HCT116 (cell line): ENCODE data around the gene MPP4. TPM values are rescaled to one million over a fixed set of nuclear protein-coding genes. Genes with fewer than 3 reads are reported as not detected.

ENCODE experiments used
- ATAC-seq: fragments of 200-7000 bp; cut with Tn5 transposase; 2 replicates; pipeline ENCODE4 v1.9.1; 2020; ENCODE audit warnings: mild to moderate bottlenecking, moderate library complexity
- BruUV-seq: library from RNA; stranded (reverse); fragments of 400-500 nt; replicated peaks from 2 replicates; lab custom pipeline; 2021; lab: Mats Ljungman, UMichigan
- CTCF ChIA-PET: fragments of 300-600 bp; sonication (Branson Sonifier 250); formaldehyde crosslinking; loops from one replicate; lab custom pipeline; 2021; ENCODE audit warnings: antibody characterized with exemption; lab: Charles Lee
- POLR2A ChIA-PET: fragments of 300-600, 350-600 bp; sonication (Branson Sonifier 250); formaldehyde crosslinking; loops from one replicate; lab custom pipeline; 2021; ENCODE audit warnings: antibody characterized with exemption; lab: Charles Lee
- RAD21 ChIA-PET, 2 experiments: fragments of 300-600 bp; sonication (Branson Sonifier 250); formaldehyde crosslinking; loops; one replicate each; lab custom pipeline; 2023; ENCODE audit warnings: low total read pairs in 2 of 2; ENCODE audit not compliant: uncharacterized antibody in 2 of 2, unreplicated experiment in 2 of 2, low non-redundant PET in 1 of 2; lab: Charles Lee
- DNase-seq: peaks from one replicate; pipeline ENCODE4 v3.0.0-alpha.2; 2010; ENCODE audit warnings: low read depth, low spot score
- H2AFZ ChIP-seq: fragments of 200-600 bp; shearing (Covaris generic), sonication (generic); 2 replicates; pipeline ENCODE4 v1.6.1; 2017; ENCODE audit warnings: low read depth, mixed run types, mixed read lengths, antibody characterized with exemption, low read length; ENCODE audit not compliant: poor library complexity, severe bottlenecking
- H3K27ac ChIP-seq: 2 replicates; pipeline ENCODE4 v1.5.1; 2012; ENCODE audit warnings: low read depth, low read length
- H3K27me3 ChIP-seq: fragments of 200-600 bp; sonication (generic); 2 replicates; pipeline ENCODE4 v1.6.1; 2016; ENCODE audit warnings: mixed run types, low read length, mixed read lengths; ENCODE audit not compliant: insufficient read depth
- H3K36me3 ChIP-seq, 2 experiments: fragments of 200-500 bp in 1 of 2; fragments of 200-600 bp in 1 of 2; sonication (Bioruptor generic) in 1 of 2; sonication (generic) in 1 of 2; 2 replicates each; pipeline versions ENCODE4 v1.5.1 to v1.6.1; 2014 to 2016; ENCODE audit warnings: low read length in 2 of 2, inconsistent platforms in 1 of 2, mixed read lengths in 1 of 2, mixed run types in 1 of 2; ENCODE audit not compliant: insufficient read depth in 2 of 2, control insufficient read depth in 1 of 2
- H3K4me1 ChIP-seq, 2 experiments: fragments of 200-600 bp in 1 of 2; sonication (generic) in 1 of 2; 2 replicates each; pipeline versions ENCODE4 v1.5.1 to v1.6.1; 2012 to 2017; ENCODE audit warnings: low read length in 2 of 2, inconsistent platforms in 1 of 2, mild to moderate bottlenecking in 1 of 2, mixed read lengths in 1 of 2, mixed run types in 1 of 2, moderate library complexity in 1 of 2; ENCODE audit not compliant: insufficient read depth in 2 of 2, control insufficient read depth in 1 of 2
- H3K4me2 ChIP-seq: fragments of 200-600 bp; sonication (generic); 2 replicates; pipeline ENCODE4 v1.6.1; 2017; ENCODE audit warnings: mixed run types, low read length, mixed read lengths
- H3K4me3 ChIP-seq, 2 experiments: fragments of 200-600 bp in 1 of 2; sonication (generic) in 1 of 2; replicated peaks in 1 of 2; 2 replicates each; pipeline ENCODE4 v1.5.1; 2011 to 2016; ENCODE audit warnings: low read length in 2 of 2, control low read depth in 1 of 2, low read depth in 1 of 2, mild to moderate bottlenecking in 1 of 2, mixed read lengths in 1 of 2, mixed run types in 1 of 2
- H3K79me2 ChIP-seq: fragments of 200-600 bp; sonication (generic); 2 replicates; pipeline ENCODE4 v1.6.1; 2017; ENCODE audit warnings: mild to moderate bottlenecking, mixed run types, low read length, moderate library complexity, mixed read lengths; ENCODE audit not compliant: insufficient read depth
- H3K9ac ChIP-seq: fragments of 200-600 bp; sonication (generic); 2 replicates; pipeline ENCODE4 v1.6.1; 2016; ENCODE audit warnings: low read length, mixed read lengths
- H3K9me2 ChIP-seq: fragments of 200-600 bp; sonication (generic), shearing (Covaris generic); 2 replicates; pipeline ENCODE4 v1.6.1; 2017; ENCODE audit warnings: mixed run types, mild to moderate bottlenecking, moderate library complexity; ENCODE audit not compliant: insufficient read depth
- H3K9me3 ChIP-seq, 2 experiments: fragments of 200-500 bp in 1 of 2; fragments of 200-600 bp in 1 of 2; sonication (Bioruptor generic) in 1 of 2; sonication (generic) in 1 of 2; 2 replicates each; pipeline ENCODE4 v1.6.1; 2014 to 2017; ENCODE audit warnings: low read length in 2 of 2, mixed read lengths in 2 of 2, inconsistent platforms in 1 of 2, low read depth in 1 of 2, mild to moderate bottlenecking in 1 of 2, mixed run types in 1 of 2, moderate library complexity in 1 of 2; ENCODE audit not compliant: control insufficient read depth in 1 of 2, insufficient read depth in 1 of 2
- H4K20me1 ChIP-seq: fragments of 200-600 bp; sonication (generic), shearing (Covaris generic); 2 replicates; pipeline ENCODE4 v1.6.1; 2017; ENCODE audit warnings: mixed run types, mild to moderate bottlenecking, moderate library complexity; ENCODE audit not compliant: insufficient read depth
- CBX3 ChIP-seq: IDR thresholded peaks from 2 replicates; pipeline ENCODE4 v1.6.1; 2012; ENCODE audit warnings: low read depth
- CTCF ChIP-seq, 3 experiments: fragments of 200-600 bp in 1 of 3; sonication (generic) in 1 of 3; IDR thresholded peaks in 2 of 3; conservative IDR thresholded peaks in 1 of 3; 2 replicates each; pipeline ENCODE4 v1.5.1; 2012 to 2017; ENCODE audit warnings: low read depth in 2 of 3, low read length in 2 of 3, antibody characterized with exemption in 1 of 3, borderline replicate concordance in 1 of 3, control low read depth in 1 of 3, mild to moderate bottlenecking in 1 of 3, mixed read lengths in 1 of 3, mixed run types in 1 of 3, moderate library complexity in 1 of 3; ENCODE audit not compliant: insufficient read depth in 1 of 3
- EGR1 ChIP-seq: IDR thresholded peaks from 2 replicates; pipeline ENCODE4 v1.6.1; 2012; ENCODE audit warnings: low read depth
- JUND ChIP-seq: IDR thresholded peaks from 2 replicates; pipeline ENCODE4 v1.6.1; 2012
- MAX ChIP-seq: IDR thresholded peaks from 2 replicates; pipeline ENCODE4 v1.6.1; 2012
- POLR2AphosphoS5 ChIP-seq: IDR thresholded peaks from 2 replicates; pipeline ENCODE4 v1.6.1; 2011; ENCODE audit warnings: mild to moderate bottlenecking, low read depth, low read length, moderate library complexity
- RAD21 ChIP-seq: IDR thresholded peaks from 2 replicates; pipeline ENCODE4 v1.6.1; 2012; ENCODE audit warnings: low read depth, mild to moderate bottlenecking
- SP1 ChIP-seq: IDR thresholded peaks from 2 replicates; pipeline ENCODE4 v1.6.1; 2012; ENCODE audit warnings: low read depth
- TCF7L2 ChIP-seq: IDR thresholded peaks from 2 replicates; pipeline ENCODE4 v1.7.0; 2011; ENCODE audit warnings: borderline replicate concordance, inconsistent platforms; ENCODE audit not compliant: insufficient read depth, insufficient read length; ENCODE audit errors: extremely low read depth
- YY1 ChIP-seq: IDR thresholded peaks from 2 replicates; pipeline ENCODE4 v1.6.1; 2011; ENCODE audit warnings: low read length, low read depth, moderate library complexity, mild to moderate bottlenecking; ENCODE audit not compliant: insufficient replicate concordance; ENCODE audit errors: extremely low read depth
- ZFX ChIP-seq: fragments of 450-650 bp; IDR thresholded peaks from 2 replicates; pipeline ENCODE4 v1.6.1; 2017
- ZNF274 ChIP-seq: fragments of 200-500 bp; sonication (Bioruptor generic); IDR thresholded peaks from 2 replicates; pipeline ENCODE4 v1.6.1; 2014; ENCODE audit warnings: mild to moderate bottlenecking, low read depth, low read length, inconsistent platforms
- intact Hi-C: fragments of 100-400 bp; cut with micrococcal nuclease; formaldehyde crosslinking; loops from 2 replicates; pipeline ENCODE4 v1.10.0; 2022
- total RNA-seq: library from RNA; stranded (reverse); gene quantifications from one replicate; pipeline ENCODE4 v1.2.1, GENCODE V29; 2021; ENCODE audit not compliant: unreplicated experiment

The MPP4 gene
- total RNA-seq, 1 experiment from 2014 or later = 0.32 TPM

- TF ChIP-seq SP1 (no peak), CBX3 (no peak), CTCF (IDR thresholded peaks at IDR 0.05 in 2 of 3, conservative IDR thresholded peaks at IDR 0.05 in 1 of 3; ENCODE audit: borderline replicate concordance in 1 of 3, insufficient read depth in 1 of 3, low read depth in 2 of 3, low read length in 2 of 3) (no peak), JUND (no peak)
Observed at GRCh38 chr2:201685156-201685555, 13.3 kb downstream of the MPP4 start (continued).

- H3K27me3 ChIP-seq = no peaks in the 10 kb centered on the region
- H3K36me3 ChIP-seq = no peaks in the 10 kb centered on the region
- no peaks in the 10 kb centered on the region for H4K20me1 ChIP-seq
- POLR2A ChIA-PET = no interaction called here
- TF ChIP-seq CBX3 = no peak
- no peak for TF ChIP-seq MAX
- no peak for TF ChIP-seq EGR1
- TF ChIP-seq JUND = no peak
- no peak for TF ChIP-seq ZNF274
- no peak for TF ChIP-seq ZFX
- TF ChIP-seq CTCF (IDR thresholded peaks at IDR 0.05 in 2 of 3, conservative IDR thresholded peaks at IDR 0.05 in 1 of 3; ENCODE audit: borderline replicate concordance in 1 of 3, insufficient read depth in 1 of 3, low read depth in 2 of 3, low read length in 2 of 3) = peak; percentile 84 to 85 (median 85)
- no peak for TF ChIP-seq YY1
- peak; percentile 51 for TF ChIP-seq RAD21
- TF ChIP-seq POLR2AphosphoS5 = no peak
- no peak for TF ChIP-seq TCF7L2
- TF ChIP-seq, all 23 proteins: peak for 2
- ATAC-seq = peak; percentile 100
- no peak overlapping the region for H3K4me2 ChIP-seq
- H2AFZ ChIP-seq = peak overlapping the region; percentile 75
- intact Hi-C loops = loop anchor here (2.0 to 5.0 kb wide), 2 partner anchors 444 to 497 kb away; no protein-coding TSS in a partner anchor
- H3K9me2 ChIP-seq = no peaks in the 10 kb centered on the region
- RAD21 ChIA-PET = no interaction called here
- no peaks in the 10 kb centered on the region for H3K79me2 ChIP-seq
- no peaks in the 10 kb centered on the region for H3K4me1 ChIP-seq
- no peak overlapping the region for H3K27ac ChIP-seq
- CTCF ChIA-PET = no interaction called here
- BruUV-seq = no TSS peak
- peak; percentile 60 for DNase-seq
- H3K9me3 ChIP-seq = no peaks in the 10 kb centered on the region
- no peak overlapping the region for H3K4me3 ChIP-seq
- H3K9ac ChIP-seq = no peak overlapping the region
Observed at GRCh38 chr2:201680743-201681142, 17.7 kb downstream of the MPP4 start.
